Astrocyte of the spinal cord (primary cell): Measurements from ENCODE around the gene SMARCC1.

Experiments used
- DNase-seq: peaks from one replicate; pipeline ENCODE4 v3.0.0; 2011; ENCODE audit warnings: low read depth, low spot score
- H3K4me3 ChIP-seq: 2 replicates; pipeline ENCODE4 v1.5.1; 2011; ENCODE audit warnings: low read depth, mild to moderate bottlenecking, low read length, moderate library complexity
- in situ Hi-C: cut with HindIII; loops from 2 replicates; pipeline ENCODE4 v1.10.0; 2017; ENCODE audit warnings: low sequenced_read_pairs
- TF ChIP-seq, protein P1 (sequence below): IDR thresholded peaks from 2 replicates; pipeline ENCODE4 v1.5.1; 2012; ENCODE audit warnings: low read depth, mild to moderate bottlenecking, low read length, inconsistent platforms

The SMARCC1 gene

DNA sequence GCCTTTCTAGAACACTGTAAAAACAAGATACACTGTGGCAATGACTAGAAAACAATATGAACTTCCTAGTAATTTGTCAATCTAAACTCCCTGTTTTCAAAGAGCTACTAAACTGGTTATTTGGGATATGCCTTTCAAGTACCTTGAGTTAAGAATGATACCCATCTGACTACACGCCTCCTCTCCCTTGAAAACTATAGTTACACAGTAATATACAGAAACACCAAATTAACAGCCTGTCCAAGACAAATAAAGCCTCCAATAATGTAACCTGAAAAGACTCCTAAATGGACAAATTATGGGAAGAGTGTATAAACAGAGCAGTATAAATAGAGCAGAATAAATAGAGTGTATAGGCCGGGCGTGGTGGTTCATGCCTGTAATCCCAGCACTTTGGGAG lies 70.1 kb downstream of the SMARCC1 start:
- H3K4me3 ChIP-seq, result no peak overlapping the region
- TF ChIP-seq, protein P1, sequence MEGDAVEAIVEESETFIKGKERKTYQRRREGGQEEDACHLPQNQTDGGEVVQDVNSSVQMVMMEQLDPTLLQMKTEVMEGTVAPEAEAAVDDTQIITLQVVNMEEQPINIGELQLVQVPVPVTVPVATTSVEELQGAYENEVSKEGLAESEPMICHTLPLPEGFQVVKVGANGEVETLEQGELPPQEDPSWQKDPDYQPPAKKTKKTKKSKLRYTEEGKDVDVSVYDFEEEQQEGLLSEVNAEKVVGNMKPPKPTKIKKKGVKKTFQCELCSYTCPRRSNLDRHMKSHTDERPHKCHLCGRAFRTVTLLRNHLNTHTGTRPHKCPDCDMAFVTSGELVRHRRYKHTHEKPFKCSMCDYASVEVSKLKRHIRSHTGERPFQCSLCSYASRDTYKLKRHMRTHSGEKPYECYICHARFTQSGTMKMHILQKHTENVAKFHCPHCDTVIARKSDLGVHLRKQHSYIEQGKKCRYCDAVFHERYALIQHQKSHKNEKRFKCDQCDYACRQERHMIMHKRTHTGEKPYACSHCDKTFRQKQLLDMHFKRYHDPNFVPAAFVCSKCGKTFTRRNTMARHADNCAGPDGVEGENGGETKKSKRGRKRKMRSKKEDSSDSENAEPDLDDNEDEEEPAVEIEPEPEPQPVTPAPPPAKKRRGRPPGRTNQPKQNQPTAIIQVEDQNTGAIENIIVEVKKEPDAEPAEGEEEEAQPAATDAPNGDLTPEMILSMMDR, result no peak
- DNase-seq, result no peak
- in situ Hi-C loops, result no loop called here

DNA sequence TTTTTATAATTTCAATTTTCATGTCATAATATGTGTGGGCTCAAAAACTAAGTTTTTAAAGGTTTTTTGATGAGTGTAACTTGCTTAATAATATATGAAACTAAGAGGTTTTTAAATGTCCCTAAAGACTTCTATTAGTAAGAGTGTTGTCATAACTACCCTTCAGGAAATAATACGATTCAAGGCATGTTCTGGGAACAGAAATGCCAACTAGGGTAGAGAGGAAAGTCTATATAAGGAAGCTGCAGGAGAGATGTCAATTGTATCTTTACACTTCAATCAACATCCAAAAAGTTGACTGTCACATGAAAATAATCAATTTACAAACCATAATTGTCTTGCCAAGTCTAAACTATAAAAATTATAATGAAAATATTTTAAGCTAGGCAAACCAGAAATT lies 76.3 kb downstream of the SMARCC1 start:
- in situ Hi-C loops, result no loop called here
- H3K4me3 ChIP-seq, result no peak overlapping the region
- TF ChIP-seq, protein P1, result no peak
- DNase-seq, result no peak

DNA sequence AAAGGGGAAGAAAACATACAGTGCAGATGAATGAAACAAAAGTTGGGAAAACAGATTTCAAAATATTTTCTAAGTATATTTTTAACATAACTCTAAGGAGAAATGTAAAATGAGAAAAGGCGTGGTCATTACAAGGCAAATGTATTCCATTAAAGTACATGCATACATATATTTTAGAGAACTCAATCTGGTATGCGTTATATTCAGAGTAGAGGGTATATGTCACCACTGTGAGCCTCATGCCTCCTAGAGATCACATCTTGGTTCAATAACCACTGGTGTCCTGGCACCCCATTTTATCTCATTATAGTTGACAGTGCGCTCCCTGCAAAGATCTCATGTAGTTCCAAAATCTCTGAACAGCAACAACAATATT lies 77.5 kb downstream of the SMARCC1 start:
- in situ Hi-C loops, result no loop called here
- H3K4me3 ChIP-seq, result no peak overlapping the region
- TF ChIP-seq, protein P1, result no peak

DNA sequence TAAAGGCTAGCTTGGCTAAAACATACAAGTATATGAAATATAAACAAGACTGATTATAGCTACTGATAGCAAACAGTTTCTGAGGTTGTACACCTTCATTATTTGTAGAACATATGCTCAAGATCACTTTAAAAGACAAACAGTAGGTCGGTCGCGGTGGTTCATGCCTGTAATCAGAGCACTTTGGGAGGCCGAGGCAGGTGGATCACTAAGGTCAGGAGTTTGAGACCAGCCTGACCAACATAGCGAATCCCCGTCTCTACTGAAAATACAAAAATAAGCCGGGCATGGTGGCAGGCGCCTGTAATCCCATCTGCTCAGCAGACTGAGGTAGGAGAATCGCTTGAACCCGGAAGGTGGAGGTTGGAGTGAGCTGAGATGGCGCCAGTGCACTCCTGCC lies 80.3 kb downstream of the SMARCC1 start:
- H3K4me3 ChIP-seq, result no peak overlapping the region
- DNase-seq, result no peak
- in situ Hi-C loops, result no loop called here

More for the DNA sequence above, 77.5 kb downstream of the SMARCC1 start:
- DNase-seq, result no peak

DNA sequence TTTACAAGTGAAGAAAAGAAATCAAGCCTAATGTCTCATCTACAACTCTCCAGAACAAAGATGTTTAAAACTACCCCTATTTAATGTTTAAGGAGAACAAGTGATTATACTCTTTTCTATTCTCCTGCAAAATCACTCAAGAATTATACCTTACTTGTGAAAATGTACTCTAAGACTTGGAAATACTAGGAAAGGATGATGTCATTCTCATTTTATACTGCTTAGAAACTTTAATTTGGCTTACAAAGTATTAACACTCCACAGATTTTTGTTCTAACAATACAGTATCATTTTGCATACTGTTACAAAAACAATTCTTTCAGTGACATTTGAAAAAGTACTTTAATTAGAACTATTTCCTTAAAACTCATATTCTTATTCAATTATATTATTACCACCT lies 89.5 kb downstream of the SMARCC1 start:
- no peak for DNase-seq
- in situ Hi-C loops, result no loop called here
- no peak overlapping the region for H3K4me3 ChIP-seq
- TF ChIP-seq, protein P1, result no peak

More for the DNA sequence above, 80.3 kb downstream of the SMARCC1 start:
- TF ChIP-seq, protein P1, result no peak

DNA sequence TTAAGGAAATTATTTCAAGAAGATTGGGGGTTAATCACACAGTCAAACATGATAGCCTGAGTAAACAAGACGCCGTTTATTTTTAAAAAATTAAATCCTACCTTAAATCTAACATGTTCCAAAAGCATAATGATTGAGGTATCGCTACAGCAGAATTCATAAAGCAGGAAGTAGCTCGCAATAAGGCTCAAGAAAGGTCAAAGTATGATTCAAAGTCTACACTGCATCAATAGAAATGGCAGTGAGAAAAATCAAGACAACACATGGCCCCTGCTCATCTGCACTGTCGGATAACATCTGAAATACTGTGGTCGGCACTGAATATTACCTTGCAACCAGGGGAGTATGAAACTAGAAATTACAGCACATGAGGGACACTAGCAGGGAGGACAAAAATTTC lies 93.2 kb downstream of the SMARCC1 start:
- in situ Hi-C loops, result no loop called here
- DNase-seq, result no peak
- H3K4me3 ChIP-seq, result no peak overlapping the region
- TF ChIP-seq, protein P1, result no peak

DNA sequence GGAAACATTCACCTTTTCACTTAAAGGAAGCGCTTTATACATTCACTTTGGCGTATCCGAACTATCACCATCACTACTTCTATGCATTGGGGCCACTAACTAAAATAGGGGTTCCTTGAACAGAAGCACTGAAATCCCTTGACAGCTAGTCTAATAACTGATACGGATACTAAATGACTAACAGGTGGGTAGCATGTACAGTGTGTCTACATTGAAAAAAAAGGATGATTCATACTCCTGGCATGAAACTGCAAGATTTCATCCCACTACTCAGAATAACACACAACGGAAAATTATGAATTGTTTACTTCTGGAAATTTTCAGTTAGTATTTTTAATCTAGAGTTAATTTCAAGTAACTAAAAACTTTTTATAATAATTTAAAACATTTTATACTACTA lies 96.7 kb downstream of the SMARCC1 start:
- TF ChIP-seq, protein P1, result no peak
- in situ Hi-C loops, result no loop called here
- no peak overlapping the region for H3K4me3 ChIP-seq
- peak; percentile 30 for DNase-seq
